NCI-H2107 treated with DMSO at 0.1 percent for 48 hours (cell line): Measurements from ENCODE around the gene STEAP1B.
"Not testable (repeated sequence)": the region's sequence is repeated elsewhere in the genome, so short reads cannot be mapped to it uniquely, and the experiment has no call there.

ENCODE experiments used
- DNase-seq: peaks from one replicate; lab custom pipeline; 2025; ENCODE audit not compliant: unreplicated experiment; lab: John Stamatoyannopoulos, UW

Gene STEAP1B

DNA sequence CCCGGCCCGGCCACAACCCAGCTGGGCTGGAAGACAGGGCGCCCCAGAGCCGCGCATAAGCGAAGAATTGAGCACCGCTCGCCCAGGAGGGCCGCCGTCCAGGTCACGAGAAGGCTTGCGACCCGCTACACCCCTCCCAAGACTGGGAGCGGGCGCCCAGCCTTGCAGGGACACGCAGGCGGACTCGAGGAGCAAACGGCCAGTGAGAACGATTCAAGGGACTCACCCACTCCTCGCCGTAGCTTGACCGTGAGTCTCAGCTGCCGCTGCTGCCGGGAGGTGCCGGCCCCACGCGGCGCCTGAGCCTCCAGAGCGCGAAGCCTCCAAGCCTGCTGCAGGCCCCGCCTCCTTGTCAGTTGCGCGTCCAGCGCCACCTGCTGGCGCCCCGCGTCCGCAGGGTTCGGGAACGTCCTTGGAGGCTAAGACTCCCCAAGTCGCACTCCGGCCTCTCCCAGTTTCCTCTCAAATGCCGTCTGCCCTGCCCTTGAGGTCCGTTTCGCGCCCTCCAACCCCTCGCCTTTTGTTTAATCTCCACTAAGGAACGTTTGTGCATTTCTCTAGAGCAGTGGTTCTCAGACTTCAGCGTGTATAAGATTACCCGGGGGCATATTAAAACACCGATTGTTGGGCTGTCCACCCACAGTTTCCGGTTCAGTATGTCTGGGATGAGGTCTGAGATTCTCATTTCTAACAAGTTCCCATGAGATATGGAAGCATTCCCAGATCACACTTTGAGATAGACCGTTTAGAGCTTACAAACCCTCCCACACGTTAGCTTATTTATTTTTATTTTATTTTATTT is at the start of gene STEAP1B:
TSS of gene STEAP1B (minus strand) at position 301 of the 802 bp plus-strand sequence. CDS start 5,333 bp downstream, outside the sequence.
- peak; percentile 67 for DNase-seq

DNA sequence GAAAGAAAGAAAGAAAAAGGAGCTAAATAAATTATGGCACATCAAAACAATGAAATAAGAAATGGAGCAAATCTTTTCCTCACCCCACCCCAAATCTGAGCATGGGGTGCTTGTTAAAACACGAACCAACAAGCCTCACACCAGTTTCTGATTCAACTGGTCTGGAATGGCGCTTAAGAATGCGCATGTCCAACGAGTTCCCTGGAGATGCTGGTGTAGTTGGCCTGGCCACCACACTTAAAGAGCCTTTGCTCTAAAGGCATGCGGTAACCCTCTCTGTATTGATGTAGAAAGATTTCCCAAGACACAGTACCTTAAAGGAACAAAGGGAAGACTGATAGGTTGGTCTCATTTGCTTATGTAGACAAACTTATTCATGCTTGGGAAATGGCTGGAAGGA is 49.1 kb upstream of the STEAP1B start:
- no peak for DNase-seq

DNA sequence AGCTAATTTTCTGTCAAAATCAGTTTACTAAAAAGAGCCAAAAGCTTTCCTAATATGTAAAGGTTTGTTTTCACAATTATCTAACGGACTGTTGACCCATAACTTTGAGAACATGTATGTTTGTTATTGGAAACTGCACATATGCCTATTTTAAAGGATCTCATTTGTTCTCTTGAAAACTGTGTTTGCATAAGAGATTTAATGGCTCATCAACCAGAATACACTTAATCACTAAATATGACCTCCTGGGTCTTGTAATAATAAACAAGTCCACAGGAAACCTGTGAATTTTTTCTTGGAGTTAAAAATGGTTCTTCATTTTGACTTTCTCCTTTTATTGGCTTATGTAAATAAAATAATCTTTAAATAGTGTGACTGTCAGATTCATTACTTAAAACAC is 48.3 kb upstream of the STEAP1B start:
- DNase-seq: no peak

DNA sequence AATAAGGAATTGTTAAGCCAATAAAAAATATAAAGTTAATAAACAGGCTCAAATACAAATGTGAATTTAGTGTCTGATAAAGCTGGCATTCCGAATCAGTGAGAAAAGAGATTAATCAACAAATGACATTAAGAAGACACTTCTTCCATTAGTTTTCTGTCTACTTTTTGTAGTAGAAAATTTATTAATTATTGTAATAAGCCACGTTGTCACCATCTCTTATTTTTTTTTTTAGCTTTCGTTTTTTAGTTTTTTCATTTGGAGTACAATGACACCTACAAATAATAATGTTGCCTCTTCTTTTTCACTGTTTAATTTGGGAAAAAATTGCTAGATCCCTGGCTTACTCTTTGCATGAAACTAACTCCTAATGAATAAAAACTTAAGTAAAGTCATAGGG is 46.8 kb upstream of the STEAP1B start:
- DNase-seq: no peak

DNA sequence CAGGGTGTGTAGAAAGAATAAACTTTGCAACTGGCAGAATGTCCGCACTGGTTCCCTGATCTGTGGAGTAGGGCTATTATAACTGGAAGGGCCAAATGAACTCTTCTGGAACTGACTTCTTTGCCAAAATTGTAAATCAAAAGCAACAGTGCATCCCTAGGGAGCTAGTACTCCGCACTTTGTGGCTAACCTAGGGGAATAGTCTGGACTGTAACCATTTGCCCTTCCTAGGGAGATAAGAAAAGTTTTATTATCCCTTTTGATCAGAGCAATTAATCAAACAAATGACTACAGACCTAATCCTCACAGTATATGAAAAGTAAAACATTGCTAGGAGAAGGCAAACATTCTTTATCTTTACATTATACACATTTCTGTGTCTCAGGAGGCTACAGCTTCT is 45.5 kb upstream of the STEAP1B start:
- peak; percentile 20 for DNase-seq

DNA sequence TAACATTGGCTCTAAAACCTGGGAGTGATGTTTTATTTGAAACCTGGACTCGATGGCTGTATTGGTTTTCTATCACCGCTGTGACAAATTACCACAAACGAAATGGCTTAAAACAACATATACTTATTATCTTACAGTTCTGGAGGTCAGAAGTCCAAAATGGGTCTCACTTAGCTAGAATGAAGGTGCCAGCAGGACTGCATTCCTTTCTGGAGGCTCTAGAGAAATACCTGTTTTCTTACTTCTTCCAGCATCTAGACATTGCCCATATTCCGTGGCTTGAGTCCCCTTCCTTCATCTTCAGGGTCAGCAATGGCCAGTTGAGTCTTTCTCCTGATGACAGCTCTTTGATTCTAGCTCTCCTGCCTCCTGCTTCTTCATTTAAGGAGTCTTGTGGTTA is 44.3 kb upstream of the STEAP1B start:
- no peak for DNase-seq

DNA sequence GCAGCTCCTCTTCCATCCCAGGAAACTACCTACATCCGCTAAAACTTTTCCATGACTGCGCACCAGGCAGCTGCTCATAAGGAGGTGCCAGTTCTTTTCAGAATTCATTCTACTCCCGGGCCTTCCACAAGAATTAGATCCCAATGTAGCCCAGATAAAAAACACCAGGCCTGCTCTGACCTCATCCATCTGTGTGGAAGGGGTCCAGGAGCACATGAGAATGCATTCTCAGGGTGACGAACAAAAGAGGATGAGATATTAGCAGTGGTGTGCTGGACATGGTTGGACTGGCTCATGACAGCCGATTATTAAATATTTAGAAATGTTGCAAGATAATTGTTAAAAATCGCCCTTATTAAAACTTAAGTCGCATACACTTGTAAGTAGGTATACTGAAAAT is 43.2 kb upstream of the STEAP1B start:
- no peak for DNase-seq

DNA sequence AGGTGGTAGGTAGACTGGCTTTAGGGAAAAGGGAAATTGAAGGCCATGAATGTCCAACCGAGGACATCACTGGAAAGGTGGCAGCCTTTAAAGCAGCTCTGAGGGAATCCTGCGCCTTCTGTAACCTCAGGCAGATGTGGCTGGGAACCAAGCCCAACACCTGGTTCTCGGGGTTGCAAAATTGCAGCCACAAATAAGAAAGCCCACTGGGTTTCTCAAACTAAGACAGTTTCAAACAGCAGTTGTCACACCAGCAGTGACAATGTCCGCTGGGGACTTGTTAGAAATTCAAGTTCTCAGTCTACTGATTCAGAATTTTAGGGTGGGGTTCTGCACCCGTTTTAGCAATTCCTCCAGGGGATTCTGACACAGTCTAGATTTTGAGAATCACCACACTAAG is 42.7 kb upstream of the STEAP1B start:
- no peak for DNase-seq

DNA sequence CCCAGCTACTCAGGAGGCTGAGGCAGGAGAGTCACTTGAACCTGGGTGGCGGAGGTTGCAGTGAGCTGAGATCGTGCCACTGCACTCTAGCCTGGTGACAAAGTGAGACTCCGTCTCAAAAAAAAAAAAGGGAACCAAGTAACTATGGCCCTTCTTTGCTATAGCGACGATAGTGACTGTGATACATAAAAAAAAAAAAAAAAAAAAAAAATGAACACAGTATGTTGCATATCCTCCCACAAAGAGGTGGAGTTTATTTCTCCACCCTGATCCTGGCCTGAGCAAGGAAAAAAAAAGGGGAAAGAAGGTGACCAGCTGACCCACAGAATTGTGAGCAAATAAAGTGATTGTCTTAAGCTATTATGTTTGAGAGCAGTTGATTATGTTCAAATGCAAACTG is 42.3 kb upstream of the STEAP1B start:
- DNase-seq: no peak

DNA sequence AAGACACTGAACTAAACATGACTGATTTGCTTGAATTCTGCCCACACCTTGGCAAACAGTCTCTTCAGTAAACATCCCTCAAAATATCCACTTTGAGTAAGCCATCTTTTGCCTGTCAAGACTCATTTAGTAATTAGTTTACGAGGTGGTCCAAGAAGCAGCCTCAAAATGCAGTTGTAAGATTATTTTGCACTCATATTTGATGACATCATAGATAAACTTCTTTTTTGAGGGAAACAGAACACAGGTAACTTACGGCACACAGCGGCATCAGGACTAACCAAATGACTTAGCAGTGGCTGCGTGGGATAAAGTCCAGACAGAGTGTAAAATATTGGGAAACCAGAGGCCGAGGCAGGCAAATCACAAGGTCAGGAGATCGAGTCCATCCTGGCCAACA is 41.8 kb upstream of the STEAP1B start:
- no peak for DNase-seq

DNA sequence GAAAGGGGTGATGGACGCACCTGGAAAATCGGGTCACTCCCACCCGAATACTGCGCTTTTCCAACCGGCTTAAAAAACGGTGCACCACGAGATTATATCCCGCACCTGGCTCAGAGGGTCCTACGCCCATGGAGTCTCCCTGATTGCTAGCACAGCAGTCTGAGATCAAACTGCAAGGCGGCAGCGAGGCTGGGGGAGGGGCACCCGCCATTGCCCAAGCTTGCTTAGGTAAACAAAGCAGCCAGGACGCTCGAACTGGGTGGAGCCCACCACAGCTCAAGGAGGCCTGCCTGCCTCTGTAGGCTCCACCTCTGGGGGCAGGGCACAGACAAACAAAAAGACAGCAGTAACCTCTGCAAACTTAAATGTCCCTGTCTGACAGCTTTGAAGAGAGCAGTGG is 28.5 kb upstream of the STEAP1B start:
- not testable (repeated sequence) for DNase-seq

DNA sequence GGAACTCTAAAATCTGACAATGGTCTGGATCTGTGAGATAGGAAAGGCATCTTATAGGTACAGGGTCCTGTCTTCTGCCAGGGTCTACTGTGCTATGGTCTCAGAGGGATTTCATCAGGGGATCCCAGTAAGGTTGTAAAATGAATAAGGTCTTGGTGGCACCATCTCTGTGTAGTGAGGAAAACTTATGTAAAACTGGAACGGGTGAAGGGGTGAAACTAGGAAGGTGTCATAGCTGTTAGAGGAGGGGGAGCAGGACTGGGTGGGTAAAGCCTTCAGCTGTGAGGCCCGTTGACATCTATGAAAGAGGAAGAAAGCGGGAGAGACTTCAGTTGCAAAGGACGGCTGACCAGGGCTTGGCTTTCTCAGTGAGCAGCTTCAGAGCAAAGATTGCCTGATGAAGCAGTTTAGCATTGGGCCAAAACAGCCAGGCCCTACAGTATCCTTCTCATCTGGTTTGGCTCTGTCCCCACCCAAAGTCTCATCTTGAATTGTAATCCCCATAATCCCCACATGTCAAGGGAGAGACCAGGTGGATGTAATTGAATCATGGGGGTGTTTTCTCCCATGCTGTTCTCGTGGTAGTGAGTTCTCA is 24.5 kb upstream of the STEAP1B start:
- DNase-seq: not testable (repeated sequence)

DNA sequence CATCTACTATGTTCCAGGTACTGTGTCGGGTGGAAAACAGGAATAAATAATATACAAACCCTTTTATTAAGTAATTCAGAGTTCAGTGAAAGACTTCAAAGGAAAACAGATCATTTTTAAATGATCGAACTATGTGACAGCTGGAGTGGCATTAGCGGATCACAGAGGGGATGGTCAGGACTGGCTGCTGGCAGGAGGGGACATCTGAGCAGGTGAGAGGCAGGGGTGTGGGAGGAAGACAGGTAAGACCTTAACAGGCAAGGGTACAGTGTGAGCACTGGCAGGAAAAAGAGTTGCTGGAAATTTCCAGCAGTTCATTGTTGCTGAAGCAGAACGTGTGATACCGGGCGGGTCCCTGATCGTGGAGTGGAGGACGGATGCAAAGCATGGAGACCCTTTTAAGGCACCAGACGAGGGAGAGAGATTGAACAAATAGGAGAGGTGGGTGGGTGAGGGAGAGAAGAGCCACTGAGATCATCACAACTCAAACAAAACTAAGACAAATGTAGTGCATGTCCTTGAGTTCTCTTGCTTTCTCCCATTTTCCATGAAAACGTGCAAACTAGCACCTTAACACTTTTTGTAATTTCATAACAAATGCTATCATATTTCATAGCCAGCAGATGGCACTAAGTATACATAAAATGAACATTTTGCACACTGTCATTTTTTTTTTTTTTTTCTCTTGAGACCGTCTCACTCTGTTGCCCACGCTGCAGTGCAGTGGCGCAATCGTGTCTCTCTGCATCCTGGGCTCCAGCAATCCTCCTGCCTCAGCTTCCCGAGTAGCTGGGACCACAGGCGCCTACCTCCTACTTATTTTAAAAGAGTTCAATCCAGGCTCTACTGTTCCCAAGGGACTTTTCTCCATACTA is 23.7 kb upstream of the STEAP1B start:
- not testable (repeated sequence) for DNase-seq

DNA sequence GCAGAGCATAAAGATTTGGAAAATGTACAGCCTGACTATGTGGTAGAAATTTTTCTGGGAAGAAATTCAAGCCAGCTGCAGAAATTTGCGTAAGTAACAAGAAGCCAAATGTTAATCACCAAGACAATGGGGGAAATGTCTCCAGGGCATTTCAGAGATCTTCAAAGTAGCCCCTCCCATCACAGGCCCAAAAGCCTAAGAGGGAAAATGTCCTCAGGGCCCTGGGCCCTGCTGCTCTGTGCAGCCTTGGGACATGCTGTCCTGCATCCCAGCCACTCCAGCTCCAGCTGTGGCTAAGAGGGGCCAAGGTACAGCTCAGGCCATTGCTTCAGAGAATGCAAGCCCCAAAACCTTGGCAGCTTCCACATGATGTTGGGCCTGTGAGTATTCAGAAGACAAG is 19.6 kb upstream of the STEAP1B start:
- DNase-seq: not testable (repeated sequence)

DNA sequence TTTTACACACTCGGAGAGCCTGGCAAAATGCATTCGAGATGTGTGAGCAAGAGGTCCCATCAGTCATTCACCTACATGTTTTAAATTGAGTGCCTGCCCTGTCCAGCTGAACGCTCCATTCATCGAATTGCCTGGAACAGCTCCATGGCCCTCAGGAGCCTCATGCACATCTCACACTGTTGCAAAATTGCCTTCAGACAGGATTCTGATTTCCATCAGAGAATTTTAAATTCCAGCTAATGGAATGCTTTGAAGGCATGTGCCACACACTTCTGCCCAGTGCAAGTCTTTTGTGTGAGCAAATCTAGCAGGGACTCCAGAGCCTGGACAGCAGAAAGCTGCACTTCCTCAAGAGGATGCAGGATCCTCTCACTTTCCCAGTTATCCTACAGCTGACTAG is 17.0 kb upstream of the STEAP1B start:
- DNase-seq: not testable (repeated sequence)

DNA sequence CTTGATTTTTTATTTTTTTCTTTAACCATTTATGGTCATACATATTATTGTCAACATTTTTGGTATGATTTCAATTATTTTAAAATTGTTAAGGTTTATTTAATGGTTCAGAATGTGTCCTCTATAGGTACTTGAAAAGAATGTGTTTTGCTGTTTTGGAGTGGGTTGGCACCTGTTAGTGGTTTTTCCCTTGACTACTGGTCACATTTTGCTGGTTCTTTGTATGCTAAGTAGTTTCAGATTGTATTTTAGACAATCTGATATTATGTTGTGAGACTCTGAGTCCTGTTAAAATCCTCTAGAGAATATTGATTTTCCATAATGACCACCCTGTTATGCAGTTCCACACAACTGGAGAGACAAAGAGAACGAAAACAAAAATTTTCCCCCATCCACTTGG is 15.0 kb upstream of the STEAP1B start:
- DNase-seq: not testable (repeated sequence)

DNA sequence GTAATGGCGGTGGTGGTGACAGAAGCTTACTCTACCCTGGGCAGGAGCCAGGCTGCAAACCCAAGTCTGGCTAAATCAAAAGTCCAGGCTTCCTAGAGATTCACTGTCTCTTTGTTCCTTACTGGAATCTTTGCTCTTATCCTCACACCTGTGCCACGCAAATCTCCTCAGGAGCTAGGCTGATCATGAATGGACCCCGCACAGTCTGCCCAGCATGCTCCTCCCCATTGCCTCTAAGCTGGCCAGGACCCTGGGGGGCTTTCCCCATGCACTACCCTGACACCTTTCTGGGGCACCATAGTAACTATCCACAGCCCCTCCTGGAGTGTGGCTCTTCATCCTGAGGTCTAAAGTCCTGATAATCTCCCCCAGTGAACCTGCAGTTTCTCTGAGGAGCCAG is 7.3 kb upstream of the STEAP1B start:
- not testable (repeated sequence) for DNase-seq

DNA sequence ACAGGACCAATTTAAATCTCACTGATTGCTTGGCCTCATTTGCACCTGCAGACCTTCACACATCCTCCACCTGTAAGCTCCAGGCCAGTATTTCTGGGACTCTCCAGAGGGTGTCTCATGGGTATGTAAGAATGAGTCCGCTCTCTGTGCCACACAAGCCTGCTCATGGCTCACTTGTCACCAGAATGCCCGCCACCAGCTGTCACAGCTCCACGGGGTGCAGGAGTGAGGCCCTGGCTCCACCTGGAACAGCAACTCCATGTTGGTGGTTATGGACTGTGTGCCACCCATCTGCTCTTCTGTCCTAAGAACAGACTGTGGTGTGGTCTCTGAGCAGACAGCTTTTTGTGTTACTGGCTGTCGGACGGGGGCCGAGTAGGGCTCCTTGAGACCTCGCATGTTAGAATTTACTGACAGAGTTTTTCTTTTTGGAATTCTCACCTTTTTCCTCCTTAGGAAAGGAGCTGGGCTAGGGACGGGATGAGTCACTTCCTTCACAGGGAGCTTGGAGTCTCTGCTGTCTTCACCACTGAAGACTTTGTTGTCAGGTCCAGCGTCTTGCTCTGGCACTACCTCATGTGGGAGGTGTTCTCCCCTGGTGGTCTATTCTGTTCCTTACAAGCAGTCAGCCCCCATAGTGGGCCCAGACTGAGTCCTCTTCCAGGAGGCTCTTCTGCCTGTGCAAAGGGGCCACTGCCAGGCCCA is 6.5 kb upstream of the STEAP1B start:
- DNase-seq: not testable (repeated sequence)

DNA sequence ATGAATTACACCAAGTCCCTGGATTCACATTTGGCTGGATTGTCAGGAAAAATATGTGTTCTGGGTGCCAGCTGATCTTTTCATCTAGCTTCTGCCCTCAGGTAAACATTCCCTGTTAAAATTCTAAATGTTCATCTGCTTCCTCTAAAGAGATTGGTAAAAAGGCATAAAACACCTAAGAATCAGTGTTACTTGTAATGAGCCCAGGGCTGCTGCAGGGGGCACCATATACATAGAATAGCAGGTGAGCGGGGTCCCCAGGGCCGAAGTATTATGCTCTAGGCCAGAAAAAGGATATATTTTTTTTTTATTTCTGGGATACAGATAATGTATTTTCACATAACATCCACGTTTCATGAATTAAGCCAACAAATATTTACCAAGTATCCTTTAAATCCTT is 4.5 kb upstream of the STEAP1B start:
- DNase-seq: not testable (repeated sequence)

DNA sequence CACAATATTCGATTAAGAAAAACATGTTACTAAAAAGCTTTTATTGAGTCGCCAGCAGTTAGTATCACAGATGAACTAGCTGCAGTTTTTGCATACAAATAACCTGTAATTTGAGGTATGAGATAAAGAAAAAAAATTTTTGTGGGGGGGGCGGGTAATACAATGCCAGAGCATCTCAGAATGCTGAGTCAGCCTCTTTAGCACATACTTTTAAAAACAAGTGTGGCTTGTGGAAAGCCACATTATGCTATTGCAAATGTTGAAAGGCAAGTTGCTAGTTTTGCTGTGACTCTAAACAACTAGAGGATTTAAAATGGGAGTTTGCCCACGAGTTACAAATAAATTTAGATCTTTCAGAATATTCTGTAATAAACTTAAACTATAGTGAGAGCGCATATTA is 2.1 kb upstream of the STEAP1B start:
- not testable (repeated sequence) for DNase-seq

DNA sequence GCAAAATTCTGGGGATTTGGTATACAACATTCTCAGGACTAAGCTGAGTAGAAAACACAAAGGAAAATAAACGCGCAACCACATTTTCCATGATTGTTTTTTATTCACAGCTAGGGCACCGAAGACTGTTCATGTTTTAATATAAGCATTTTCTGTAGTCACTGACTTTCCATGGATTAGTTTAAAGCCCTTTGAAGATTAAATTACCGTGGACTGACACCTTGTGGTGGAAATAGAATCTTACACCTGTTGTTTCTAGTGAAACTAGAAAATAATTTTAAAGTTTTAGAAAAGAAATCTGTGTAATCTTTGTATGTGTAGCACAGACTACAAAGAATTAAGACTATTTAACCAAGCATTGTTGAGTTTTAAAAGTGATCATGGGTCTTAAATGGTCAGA is 1.3 kb upstream of the STEAP1B start:
- DNase-seq: peak; percentile 61
